Prostate gland (tissue), 2 donors: ENCODE results near the gene ZCCHC24. TPM values are rescaled to one million over a fixed set of nuclear protein-coding genes. Genes with fewer than 3 reads are reported as not detected.

Source experiments
- DNase-seq: peaks from one replicate; pipeline ENCODE4 v3.0.0-alpha.2; 2019; ENCODE audit warnings: low spot score
- H3K27ac ChIP-seq, 2 donors: fragments of 200-600 bp; sonication (generic); 2 replicates each; pipeline ENCODE4 v1.5.1; 2017 to 2019
- H3K27me3 ChIP-seq: fragments of 200-600 bp; sonication (generic); replicated peaks from 2 replicates; pipeline ENCODE4 v1.5.1; 2019; ENCODE audit not compliant: insufficient read depth
- H3K36me3 ChIP-seq, 2 donors: fragments of 200-600 bp; sonication (generic); 1 replicate in 1 of 2; 2 replicates in 1 of 2; pipeline versions ENCODE4 v1.5.1 to v1.8.1; 2017 to 2019
- H3K4me1 ChIP-seq: fragments of 200-600 bp; sonication (generic); replicated peaks from 2 replicates; pipeline ENCODE4 v1.5.1; 2019
- H3K4me3 ChIP-seq, 2 donors: fragments of 200-600 bp; sonication (generic); 2 replicates each; pipeline ENCODE4 v1.5.1; 2017 to 2019
- H3K9me3 ChIP-seq: fragments of 200-600 bp; sonication (generic); 2 replicates; pipeline ENCODE4 v1.5.1; 2017
- POLR2A ChIP-seq: fragments of 450-650 bp; IDR thresholded peaks from one replicate; pipeline ENCODE4 v1.6.1; 2016; ENCODE audit warnings: antibody characterized with exemption, mild to moderate bottlenecking
- POLR2AphosphoS5 ChIP-seq: sonication (generic); formaldehyde crosslinking; IDR thresholded peaks from one replicate; pipeline ENCODE4 v1.6.1; 2017; ENCODE audit warnings: antibody characterized with exemption
- WGBS: methylation state at CpG from one replicate; pipeline ENCODE4 v1.1.5; 2018; 5-methylcytosine and 5-hydroxymethylcytosine counted together
- intact Hi-C: fragments of 100-400 bp; cut with DNase I; formaldehyde crosslinking; loops from one replicate; pipeline ENCODE4 v1.14.2; 2022
- total RNA-seq, 2 donors: library from RNA; depleted of rRNA; stranded (reverse); fragments of >200 nt; gene quantifications; one replicate each; pipeline ENCODE4 v1.1.0, GENCODE V29; 2016
- TF ChIP-seq, protein P1 (sequence below), 4 experiments: fragments of 200-600 bp in 2 of 4; fragments of 450-650 bp in 2 of 4; sonication (generic) in 2 of 4; IDR thresholded peaks; 1 replicate in 3 of 4; 2 replicates in 1 of 4; pipeline ENCODE4 v1.5.1; 2016 to 2019; ENCODE audit warnings: antibody characterized with exemption in 4 of 4, mild to moderate bottlenecking in 2 of 4, moderate library complexity in 2 of 4

Gene ZCCHC24
- total RNA-seq, 2 donors from 2014 or later, result 20.8 to 51.2 TPM

- intact Hi-C loops, result no loop called here
- Histone ChIP-seq H3K4me3 (no peak overlapping the region), H3K27ac (no peak overlapping the region), H3K4me1 (no peaks in the 10 kb centered on the region), H3K9me3 (no peaks in the 10 kb centered on the region), H3K27me3 (no peaks in the 10 kb centered on the region), H3K36me3 (peaks cover 0 to 5% of the 10 kb centered on the region in 2 donors)
- no peak for DNase-seq
- TF ChIP-seq POLR2A, result no peak
- TF ChIP-seq, protein P1, sequence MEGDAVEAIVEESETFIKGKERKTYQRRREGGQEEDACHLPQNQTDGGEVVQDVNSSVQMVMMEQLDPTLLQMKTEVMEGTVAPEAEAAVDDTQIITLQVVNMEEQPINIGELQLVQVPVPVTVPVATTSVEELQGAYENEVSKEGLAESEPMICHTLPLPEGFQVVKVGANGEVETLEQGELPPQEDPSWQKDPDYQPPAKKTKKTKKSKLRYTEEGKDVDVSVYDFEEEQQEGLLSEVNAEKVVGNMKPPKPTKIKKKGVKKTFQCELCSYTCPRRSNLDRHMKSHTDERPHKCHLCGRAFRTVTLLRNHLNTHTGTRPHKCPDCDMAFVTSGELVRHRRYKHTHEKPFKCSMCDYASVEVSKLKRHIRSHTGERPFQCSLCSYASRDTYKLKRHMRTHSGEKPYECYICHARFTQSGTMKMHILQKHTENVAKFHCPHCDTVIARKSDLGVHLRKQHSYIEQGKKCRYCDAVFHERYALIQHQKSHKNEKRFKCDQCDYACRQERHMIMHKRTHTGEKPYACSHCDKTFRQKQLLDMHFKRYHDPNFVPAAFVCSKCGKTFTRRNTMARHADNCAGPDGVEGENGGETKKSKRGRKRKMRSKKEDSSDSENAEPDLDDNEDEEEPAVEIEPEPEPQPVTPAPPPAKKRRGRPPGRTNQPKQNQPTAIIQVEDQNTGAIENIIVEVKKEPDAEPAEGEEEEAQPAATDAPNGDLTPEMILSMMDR (IDR thresholded peaks at IDR 0.05), result no peak
- no peak for TF ChIP-seq POLR2AphosphoS5
- WGBS, result 74% methylated on average over 6 of the region's 6 CpGs
Observed at GRCh38 chr10:79349766-79350406, 95.5 kb downstream of the ZCCHC24 start.

- no peak overlapping the region for H3K4me3 ChIP-seq
- peaks cover 0 to 5% of the 10 kb centered on the region in 2 donors for H3K36me3 ChIP-seq
- intact Hi-C loops, result no loop called here
- no peaks in the 10 kb centered on the region for H3K9me3 ChIP-seq
- H3K27me3 ChIP-seq, result no peaks in the 10 kb centered on the region
- 81% methylated on average over 6 of the region's 6 CpGs for WGBS
- TF ChIP-seq, protein P1 (IDR thresholded peaks at IDR 0.05), result no peak
- TF ChIP-seq POLR2AphosphoS5, result no peak
- TF ChIP-seq POLR2A, result no peak
- no peak overlapping the region for H3K27ac ChIP-seq
- no peak for DNase-seq
- H3K4me1 ChIP-seq, result no peaks in the 10 kb centered on the region
Observed at GRCh38 chr10:79349072-79349491, 96.3 kb downstream of the ZCCHC24 start.

DNA sequence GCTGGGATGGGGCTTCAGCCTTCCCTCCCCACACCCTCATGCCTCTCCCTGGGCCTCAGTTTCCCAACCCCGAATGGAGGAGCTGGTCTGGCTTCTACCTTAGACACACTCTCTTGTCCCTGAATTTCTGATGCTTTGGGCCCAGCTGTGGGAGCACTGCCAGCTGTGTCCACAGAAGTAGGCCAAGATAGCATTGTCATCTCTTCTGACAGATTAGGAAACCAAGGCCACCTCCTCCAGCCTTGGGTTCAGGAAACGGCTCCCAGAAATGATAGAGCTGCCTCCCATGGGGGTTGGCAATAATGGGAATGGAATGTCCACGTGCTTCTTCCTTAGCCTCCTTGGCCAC lies 96.8 kb downstream of the ZCCHC24 start:
- Histone ChIP-seq H3K27me3 (no peaks in the 10 kb centered on the region), H3K9me3 (no peaks in the 10 kb centered on the region), H3K4me1 (no peaks in the 10 kb centered on the region), H3K27ac (peak overlapping the region in 1 of 2 donors; percentile 75), H3K4me3 (peak overlapping the region in 1 of 2 donors; percentile 67), H3K36me3 (peaks cover 0 to under 1% of the 10 kb centered on the region in 2 donors)
- WGBS, result 68% methylated on average over 3 of the region's 3 CpGs
- TF ChIP-seq POLR2A (no peak), POLR2AphosphoS5 (no peak)
- TF ChIP-seq, protein P1 (IDR thresholded peaks at IDR 0.05), result no peak
- no peak for DNase-seq
- intact Hi-C loops, result no loop called here

DNA sequence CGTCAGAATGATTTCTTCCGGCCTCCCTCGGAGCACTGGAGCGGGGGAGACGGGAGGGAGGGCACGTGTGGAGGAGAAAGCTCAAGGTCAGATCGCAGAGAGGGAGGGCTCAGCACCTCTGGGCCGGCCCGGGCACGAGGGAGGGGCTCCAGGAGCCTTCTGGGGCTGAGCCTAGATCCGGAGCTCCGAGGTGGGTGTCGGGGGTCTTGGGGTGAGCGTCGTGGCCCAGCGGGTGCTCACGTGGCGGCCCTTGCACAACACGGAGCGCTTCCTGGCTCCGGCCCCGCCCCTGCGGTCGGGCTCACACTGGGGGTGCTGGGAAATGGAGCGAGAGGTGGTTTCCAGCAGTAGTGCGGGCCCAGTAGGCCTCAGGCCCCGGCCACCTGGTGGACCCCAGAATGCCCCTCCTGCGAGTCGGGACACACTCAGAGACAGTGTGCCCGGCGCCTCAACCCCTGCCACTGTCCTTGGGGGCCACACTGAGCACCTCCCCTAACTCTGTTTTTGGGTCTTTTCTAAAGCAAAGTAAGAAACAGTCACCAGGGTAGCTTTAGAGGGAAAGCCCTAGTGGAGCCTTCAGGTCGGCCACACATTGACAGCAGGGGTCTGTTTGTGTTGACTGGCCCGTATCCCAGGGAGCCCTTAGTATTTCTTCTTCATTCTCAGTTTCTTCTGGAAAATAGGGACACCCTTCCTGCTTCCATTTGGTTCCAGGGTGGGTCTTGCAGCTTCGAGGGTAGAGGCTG lies 97.4 kb downstream of the ZCCHC24 start:
- H3K9me3 ChIP-seq, result no peaks in the 10 kb centered on the region
- DNase-seq, result peak; percentile 60
- peak; percentile 48 for TF ChIP-seq POLR2AphosphoS5
- TF ChIP-seq POLR2A, result no peak
- TF ChIP-seq, protein P1 (IDR thresholded peaks at IDR 0.05), result peak in 1 of 4 experiments; percentile 17
- H3K36me3 ChIP-seq, result no peaks in the 10 kb centered on the region
- intact Hi-C loops, result no loop called here
- no peaks in the 10 kb centered on the region for H3K4me1 ChIP-seq
- 6% methylated on average over 34 of the region's 34 CpGs for WGBS
- H3K4me3 ChIP-seq, result peak overlapping the region; percentile 67 to 77
- no peaks in the 10 kb centered on the region for H3K27me3 ChIP-seq
- peak overlapping the region; percentile 69 to 75 for H3K27ac ChIP-seq
